Thymus (tissue), 11 donors: ENCODE data around the gene ANTKMT. TPM values are rescaled to one million over a fixed set of nuclear protein-coding genes. Genes with fewer than 3 reads are reported as not detected.
A peak's percentile ranks its signal among the peaks of the same experiment; 100 is the strongest.

Experiments used
- DNase-seq, 9 donors: peaks; one replicate each; pipeline ENCODE4 v3.0.0-alpha.2; 2013; ENCODE audit warnings: low spot score in 9 of 9, low read depth in 6 of 9, missing footprints in 1 of 9
- H3K27ac ChIP-seq, 2 donors: one replicate each; pipeline ENCODE4 v1.5.1; 2013; ENCODE audit warnings: control low read depth in 1 of 2, low read depth in 1 of 2, low read length in 1 of 2, mild to moderate bottlenecking in 1 of 2, moderate library complexity in 1 of 2
- H3K27me3 ChIP-seq, 2 donors: one replicate each; pipeline ENCODE4 v1.5.1; 2013; ENCODE audit warnings: low read length in 1 of 2; ENCODE audit not compliant: control insufficient read depth in 2 of 2, insufficient read depth in 1 of 2
- H3K36me3 ChIP-seq, 2 donors: one replicate each; pipeline ENCODE4 v1.5.1; 2013; ENCODE audit warnings: low read length in 1 of 2, mild to moderate bottlenecking in 1 of 2, moderate library complexity in 1 of 2; ENCODE audit not compliant: control insufficient read depth in 2 of 2, insufficient read depth in 2 of 2
- H3K4me1 ChIP-seq, 2 donors: one replicate each; pipeline ENCODE4 v1.5.1; 2013; ENCODE audit warnings: low read length in 2 of 2; ENCODE audit not compliant: control insufficient read depth in 2 of 2, insufficient read depth in 2 of 2
- H3K4me3 ChIP-seq, 2 donors: one replicate each; pipeline ENCODE4 v1.5.1; 2013; ENCODE audit warnings: low read length in 2 of 2, control low read depth in 1 of 2, mild to moderate bottlenecking in 1 of 2
- H3K9me3 ChIP-seq, 2 donors: one replicate each; pipeline ENCODE4 v1.5.1; 2013; ENCODE audit warnings: low read length in 1 of 2, mild to moderate bottlenecking in 1 of 2; ENCODE audit not compliant: control insufficient read depth in 2 of 2, insufficient read depth in 1 of 2
- WGBS: extraction: QIAGEN DNeasy Blood & Tissue Kit; methylation state at CpG from one replicate; pipeline ENCODE4 v1.1.7; 2013; 5-methylcytosine and 5-hydroxymethylcytosine counted together
- polyA plus RNA-seq: library from polyadenylated mRNA; stranded (reverse); fragments of 200-250 nt; gene quantifications from one replicate; pipeline ENCODE4 v1.2.3, GENCODE V29; 2013
- total RNA-seq: library from RNA; stranded (reverse); fragments of 120-200 nt; gene quantifications from one replicate; pipeline ENCODE4 v1.2.4, GENCODE V29; 2013
- donor health status: healthy.

Gene ANTKMT
- total and polyA plus RNA-seq, 2 donors: 53.9 to 56.2 TPM

- Histone ChIP-seq H3K36me3 (peaks cover 0 to 3% of the 10 kb centered on the region in 2 donors), H3K9me3 (peaks cover 0 to 24% of the 10 kb centered on the region in 2 donors), H3K27ac (peak overlapping the region; percentile 90 to 97), H3K27me3 (peaks cover 0 to 32% of the 10 kb centered on the region in 2 donors), H3K4me1 (peaks cover 63 to 88% of the 10 kb centered on the region in 2 donors), H3K4me3 (peak overlapping the region; percentile 51 to 71)
- 19% methylated on average over 51 of the region's 51 CpGs for WGBS
- no peak for DNase-seq
These were observed 1.0 kb downstream of the ANTKMT start for GRCh38 chr16:721765-722540.

- peaks cover 69 to 89% of the 10 kb centered on the region in 2 donors for H3K4me1 ChIP-seq
- peak overlapping the region in 1 of 2 donors; percentile 71 for H3K4me3 ChIP-seq
- DNase-seq: no peak
- peaks cover 0 to 3% of the 10 kb centered on the region in 2 donors for H3K36me3 ChIP-seq
- 91% methylated on average over 24 of the region's 24 CpGs for WGBS
- peaks cover 0 to 24% of the 10 kb centered on the region in 2 donors for H3K9me3 ChIP-seq
- peaks cover 0 to 31% of the 10 kb centered on the region in 2 donors for H3K27me3 ChIP-seq
- H3K27ac ChIP-seq: peak overlapping the region in 1 of 2 donors; percentile 17
These were observed 2.1 kb downstream of the ANTKMT start for GRCh38 chr16:722835-723633.

DNA sequence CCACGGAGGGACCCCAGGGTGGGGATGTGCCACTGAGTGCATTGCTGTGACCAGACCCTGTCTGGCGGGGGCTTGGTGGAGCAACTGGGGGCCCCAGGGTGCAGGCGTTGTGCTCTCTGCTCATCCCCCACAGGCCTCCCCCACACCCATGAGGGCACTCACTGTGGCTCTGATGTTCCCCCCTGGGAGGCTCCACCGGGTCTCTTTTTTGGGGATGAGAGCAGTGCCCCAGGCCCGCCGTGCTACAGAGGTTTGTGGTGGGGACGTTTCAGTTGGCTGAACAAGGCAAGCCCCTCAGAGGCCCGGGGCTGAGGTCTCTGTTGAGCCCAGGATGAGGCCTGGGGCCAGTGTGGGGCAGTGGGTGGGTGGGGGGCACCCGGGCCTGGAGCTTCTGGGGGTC, 2.7 kb downstream of the ANTKMT start:
- WGBS: 95% methylated on average over 9 of the region's 9 CpGs
- no peak for DNase-seq
- H3K4me3 ChIP-seq: no peak overlapping the region
- peak overlapping the region in 1 of 2 donors; percentile 76 for H3K27ac ChIP-seq
- peaks cover 62 to 86% of the 10 kb centered on the region in 2 donors for H3K4me1 ChIP-seq
- peaks cover 0 to 24% of the 10 kb centered on the region in 2 donors for H3K9me3 ChIP-seq
- peaks cover 4 to 36% of the 10 kb centered on the region in 2 donors for H3K27me3 ChIP-seq
- H3K36me3 ChIP-seq: peaks cover 0 to 3% of the 10 kb centered on the region in 2 donors

GRCh38 chr16:724188-725040, 3.5 kb downstream of the ANTKMT start:
- peak overlapping the region in 1 of 2 donors; percentile 76 for H3K27ac ChIP-seq
- DNase-seq: peak in 2 of 9 donors; percentile 51 to 75
- WGBS: 63% methylated on average over 29 of the region's 29 CpGs
- peaks cover 0 to 24% of the 10 kb centered on the region in 2 donors for H3K9me3 ChIP-seq
- H3K4me1 ChIP-seq: peaks cover 55 to 79% of the 10 kb centered on the region in 2 donors
- peaks cover 0 to 9% of the 10 kb centered on the region in 2 donors for H3K36me3 ChIP-seq
- no peak overlapping the region for H3K4me3 ChIP-seq
- H3K27me3 ChIP-seq: peaks cover 4 to 44% of the 10 kb centered on the region in 2 donors

DNA sequence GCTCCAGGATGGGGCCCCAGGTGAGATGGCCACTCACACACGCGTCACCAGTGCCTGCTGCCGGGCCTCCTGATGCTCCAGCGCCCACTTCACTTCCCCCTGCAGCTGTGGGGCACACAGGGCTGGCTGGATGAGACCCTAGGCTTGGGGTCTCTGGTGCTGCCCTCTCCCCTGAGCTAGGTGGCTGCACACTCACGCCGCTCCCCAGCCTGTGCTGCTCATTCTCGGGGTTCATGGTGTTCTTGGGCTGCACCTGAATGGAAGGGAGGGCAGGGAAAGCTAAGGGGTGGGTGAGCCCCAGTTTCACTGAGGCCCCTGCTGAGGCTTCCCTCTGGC, 4.1 kb downstream of the ANTKMT start:
- DNase-seq: no peak
- Histone ChIP-seq H3K36me3 (peaks cover under 1 to 15% of the 10 kb centered on the region in 2 donors), H3K9me3 (peaks cover 0 to 28% of the 10 kb centered on the region in 2 donors), H3K27ac (peak overlapping the region in 1 of 2 donors; percentile 76), H3K4me1 (peaks cover 50 to 73% of the 10 kb centered on the region in 2 donors), H3K27me3 (peaks cover 4 to 47% of the 10 kb centered on the region in 2 donors), H3K4me3 (no peak overlapping the region)
- 94% methylated on average over 7 of the region's 7 CpGs for WGBS

- H3K27me3 ChIP-seq: peaks cover 4 to 47% of the 10 kb centered on the region in 2 donors
- peak overlapping the region; percentile 4 to 14 for H3K27ac ChIP-seq
- H3K9me3 ChIP-seq: peaks cover 0 to 30% of the 10 kb centered on the region in 2 donors
- 69% methylated on average over 23 of the region's 23 CpGs for WGBS
- H3K36me3 ChIP-seq: peaks cover 5 to 21% of the 10 kb centered on the region in 2 donors
- no peak overlapping the region for H3K4me3 ChIP-seq
- peaks cover 49 to 67% of the 10 kb centered on the region in 2 donors for H3K4me1 ChIP-seq
- peak in 1 of 9 donors; percentile 59 for DNase-seq
These were observed 4.7 kb downstream of the ANTKMT start for GRCh38 chr16:725463-726187.

GRCh38 chr16:726188-726437, 5.2 kb downstream of the ANTKMT start:
- H3K27ac ChIP-seq: peak overlapping the region in 1 of 2 donors; percentile 14
- no peak overlapping the region for H3K4me3 ChIP-seq
- H3K27me3 ChIP-seq: peaks cover 4 to 47% of the 10 kb centered on the region in 2 donors
- WGBS: 62% methylated on average over 9 of the region's 9 CpGs
- peaks cover 49 to 68% of the 10 kb centered on the region in 2 donors for H3K4me1 ChIP-seq
- H3K9me3 ChIP-seq: peaks cover 0 to 28% of the 10 kb centered on the region in 2 donors
- peaks cover 5 to 26% of the 10 kb centered on the region in 2 donors for H3K36me3 ChIP-seq
- DNase-seq: no peak
